GM23338 (cell line): ENCODE results near the gene DHRSX. TPM values are rescaled to one million over a fixed set of nuclear protein-coding genes. Genes with fewer than 3 reads are reported as not detected.

Experiments used
- ATAC-seq: fragments of 200-7000 bp; cut with Tn5 transposase; 3 replicates; pipeline ENCODE4 v1.9.1; 2020
- DNase-seq: peaks from one replicate; pipeline ENCODE4 v3.0.0-alpha.2; 2015; ENCODE audit warnings: low spot score
- H2AFZ ChIP-seq: fragments of 200-600 bp; sonication (generic); 2 replicates; pipeline ENCODE4 v1.8.0; 2016; ENCODE audit warnings: antibody characterized with exemption, mild to moderate bottlenecking, moderate library complexity
- H3F3A ChIP-seq: fragments of 200-600 bp; sonication (generic); replicated peaks from 2 replicates; pipeline ENCODE4 v1.8.0; 2017; ENCODE audit warnings: antibody characterized with exemption, mixed run types, low read depth
- H3K27ac ChIP-seq: fragments of 200-600 bp; sonication (generic); 2 replicates; pipeline ENCODE4 v1.6.1; 2016; ENCODE audit warnings: low read depth
- H3K27me3 ChIP-seq: fragments of 200-600 bp; sonication (generic); 2 replicates; pipeline ENCODE4 v1.8.0; 2016; ENCODE audit warnings: mild to moderate bottlenecking, mixed run types, moderate library complexity; ENCODE audit not compliant: insufficient read depth
- H3K36me3 ChIP-seq: fragments of 200-600 bp; sonication (generic); 2 replicates; pipeline ENCODE4 v1.8.0; 2016; ENCODE audit warnings: mild to moderate bottlenecking; ENCODE audit not compliant: insufficient read depth
- H3K4me1 ChIP-seq: fragments of 200-600 bp; sonication (generic); 2 replicates; pipeline ENCODE4 v1.8.0; 2016; ENCODE audit warnings: mild to moderate bottlenecking, moderate library complexity; ENCODE audit not compliant: insufficient read depth
- H3K4me2 ChIP-seq: fragments of 200-600 bp; sonication (generic); 2 replicates; pipeline ENCODE4 v1.7.1; 2017; ENCODE audit warnings: mixed run types
- H3K4me3 ChIP-seq: fragments of 200-600 bp; sonication (generic); 2 replicates; pipeline ENCODE4 v1.6.1; 2016; ENCODE audit warnings: mixed run types
- H3K79me2 ChIP-seq: fragments of 200-600 bp; sonication (generic); replicated peaks from 2 replicates; pipeline ENCODE4 v1.8.0; 2017; ENCODE audit warnings: mild to moderate bottlenecking; ENCODE audit not compliant: insufficient read depth
- H3K9me2 ChIP-seq: fragments of 200-600 bp; sonication (generic); 2 replicates; pipeline ENCODE4 v1.8.0; 2017; ENCODE audit not compliant: insufficient read depth
- H4K20me1 ChIP-seq: fragments of 200-600 bp; sonication (generic); replicated peaks from 2 replicates; pipeline ENCODE4 v1.8.0; 2017; ENCODE audit warnings: mild to moderate bottlenecking; ENCODE audit not compliant: insufficient read depth
- H3K27ac Mint-ChIP-seq: 2 replicates; pipeline ENCODE4 v1.8.0; 2020; ENCODE audit warnings: inconsistent platforms, mild to moderate bottlenecking, moderate library complexity, mixed read lengths
- H3K27me3 Mint-ChIP-seq: 3 replicates; pipeline ENCODE4 v1.8.0; 2022; ENCODE audit warnings: low read depth, mild to moderate bottlenecking, moderate library complexity, mixed read lengths, inconsistent platforms; ENCODE audit not compliant: insufficient read depth, poor library complexity
- H3K36me3 Mint-ChIP-seq: 3 replicates; pipeline ENCODE4 v1.8.0; 2021; ENCODE audit warnings: low read depth, mild to moderate bottlenecking, inconsistent platforms, moderate library complexity, mixed read lengths
- H3K4me1 Mint-ChIP-seq: 3 replicates; pipeline ENCODE4 v1.8.0; 2020; ENCODE audit warnings: mild to moderate bottlenecking, inconsistent platforms, mixed read lengths
- H3K4me3 Mint-ChIP-seq: 3 replicates; pipeline ENCODE4 v1.8.0; 2021; ENCODE audit warnings: moderate library complexity, mild to moderate bottlenecking, inconsistent platforms, mixed read lengths
- H3K9me3 Mint-ChIP-seq: 3 replicates; pipeline ENCODE4 v1.8.0; 2020; ENCODE audit warnings: moderate library complexity, mild to moderate bottlenecking, inconsistent platforms, mixed read lengths
- CREB1 ChIP-seq: fragments of 250-450 bp; sonication (Bioruptor Pico); IDR thresholded peaks from 2 replicates; pipeline ENCODE4 v1.5.0; 2020; ENCODE audit warnings: low read depth, mild to moderate bottlenecking, moderate library complexity
- CTCF ChIP-seq, 2 experiments: fragments of 200-600 bp in 1 of 2; sonication (generic) in 1 of 2; conservative IDR thresholded peaks; 2 replicates each; pipeline versions ENCODE4 v1.5.1 to v1.6.1; 2016 to 2017; ENCODE audit warnings: antibody characterized with exemption in 2 of 2, low read depth in 2 of 2, mild to moderate bottlenecking in 2 of 2, moderate library complexity in 1 of 2
- ETS1 ChIP-seq: IDR thresholded peaks from 2 replicates; pipeline ENCODE4 v1.6.1; 2016; ENCODE audit warnings: antibody characterized with exemption
- EZH2 ChIP-seq: fragments of 200-600 bp; sonication (generic); IDR thresholded peaks from one replicate; pipeline ENCODE4 v1.8.0; 2017; ENCODE audit warnings: antibody characterized with exemption, mild to moderate bottlenecking, low read depth; ENCODE audit not compliant: unreplicated experiment
- EZH2phosphoT487 ChIP-seq: fragments of 200-600 bp; sonication (generic); IDR thresholded peaks from one replicate; pipeline ENCODE4 v1.8.1; 2018; ENCODE audit warnings: antibody characterized with exemption; ENCODE audit not compliant: unreplicated experiment
- JUNB ChIP-seq: IDR thresholded peaks from one replicate; pipeline ENCODE4 v1.6.1; 2016; ENCODE audit warnings: antibody characterized with exemption; ENCODE audit not compliant: unreplicated experiment
- NANOG ChIP-seq: IDR thresholded peaks from 2 replicates; pipeline ENCODE4 v1.6.1; 2016; ENCODE audit warnings: antibody characterized with exemption, borderline replicate concordance
- POLR2AphosphoS5 ChIP-seq: IDR thresholded peaks from 2 replicates; pipeline ENCODE4 v1.6.1; 2016; ENCODE audit warnings: antibody characterized with exemption, low read depth
- REST ChIP-seq: IDR thresholded peaks from one replicate; pipeline ENCODE4 v1.6.1; 2018; ENCODE audit warnings: antibody characterized with exemption; ENCODE audit not compliant: unreplicated experiment
- STAT1 ChIP-seq: IDR thresholded peaks from one replicate; pipeline ENCODE4 v1.6.1; 2016; ENCODE audit warnings: antibody characterized with exemption; ENCODE audit not compliant: unreplicated experiment
- ZNF114 ChIP-seq: fragments of 250-450 bp; sonication (Bioruptor Pico); IDR thresholded peaks from 2 replicates; pipeline ENCODE4 v1.5.0; 2020; ENCODE audit warnings: mild to moderate bottlenecking, moderate library complexity
- ZNF331 ChIP-seq: fragments of 250-450 bp; sonication (Bioruptor Pico); IDR thresholded peaks from 2 replicates; pipeline ENCODE4 v1.5.0; 2020; ENCODE audit warnings: low read depth, mild to moderate bottlenecking, moderate library complexity
- ZNF462 ChIP-seq: fragments of 250-450 bp; sonication (Bioruptor Pico); IDR thresholded peaks from 2 replicates; pipeline ENCODE4 v1.5.0; 2020; ENCODE audit warnings: mild to moderate bottlenecking, moderate library complexity
- polyA plus RNA-seq: library from polyadenylated mRNA; unstranded; fragments of >200 nt; fragmentation: Nextera tagmentation; extraction: Ambion mirVana; gene quantifications from 2 replicates; pipeline ENCODE4 v1.2.1, GENCODE V29; 2016
- total RNA-seq: library from RNA; depleted of rRNA; stranded (reverse); fragments of >200 nt; shearing (Covaris generic); gene quantifications from 2 replicates; pipeline ENCODE4 v1.2.3, GENCODE V29; 2014

DHRSX gene
- total and polyA plus RNA-seq, 2 experiments from 2014 or later: 33.9 to 43.0 TPM

- Mint-ChIP-seq H3K4me3 (no peak overlapping the region), H3K36me3 (peaks cover 35% of the 10 kb centered on the region), H3K27ac (no peak overlapping the region), H3K27me3 (peaks cover 14% of the 10 kb centered on the region), H3K4me1 (no peaks in the 10 kb centered on the region), H3K9me3 (peaks cover 40% of the 10 kb centered on the region)
- Histone ChIP-seq H2AFZ (no peak overlapping the region), H3K4me2 (no peak overlapping the region), H3F3A (no peaks in the 10 kb centered on the region), H3K79me2 (no peaks in the 10 kb centered on the region; the same call in 1 of the 2 replicates), H3K4me1 (no peaks in the 10 kb centered on the region), H3K27ac (no peak overlapping the region), H3K9me2 (no peaks in the 10 kb centered on the region), H4K20me1 (no peaks in the 10 kb centered on the region), H3K36me3 (no peaks in the 10 kb centered on the region), H3K4me3 (no peak overlapping the region), H3K27me3 (no peaks in the 10 kb centered on the region)
- DNase-seq (no peak), ATAC-seq (no peak)
- TF ChIP-seq ETS1 (no peak), ZNF462 (CRISPR knock-in tag) (no peak), JUNB (no peak), CREB1 (CRISPR knock-in tag) (no peak), NANOG (no peak), CTCF (conservative IDR thresholded peaks at IDR 0.05; ENCODE audit: low read depth in 2 of 2) (no peak), ZNF114 (no peak), EZH2 (no peak), STAT1 (no peak), POLR2AphosphoS5 (no peak), ZNF331 (no peak), REST (no peak), EZH2phosphoT487 (no peak)
Observed at GRCh38 chrX:2318371-2318770, 182.4 kb downstream of the DHRSX start.
